GM19438 (cell line): ENCODE measurements around the gene MICAL3.
A peak's percentile ranks its signal among the peaks of the same experiment; 100 is the strongest.
"Not testable (repeated sequence)": the region's sequence is repeated elsewhere in the genome, so short reads cannot be mapped to it uniquely, and the experiment has no call there.

Source experiments
- ATAC-seq: cut with Tn5 transposase; IDR thresholded peaks from one replicate; pipeline ENCODE4 v1.9.1; 2021; ENCODE audit warnings: low read depth; ENCODE audit not compliant: unreplicated experiment

Gene MICAL3

DNA sequence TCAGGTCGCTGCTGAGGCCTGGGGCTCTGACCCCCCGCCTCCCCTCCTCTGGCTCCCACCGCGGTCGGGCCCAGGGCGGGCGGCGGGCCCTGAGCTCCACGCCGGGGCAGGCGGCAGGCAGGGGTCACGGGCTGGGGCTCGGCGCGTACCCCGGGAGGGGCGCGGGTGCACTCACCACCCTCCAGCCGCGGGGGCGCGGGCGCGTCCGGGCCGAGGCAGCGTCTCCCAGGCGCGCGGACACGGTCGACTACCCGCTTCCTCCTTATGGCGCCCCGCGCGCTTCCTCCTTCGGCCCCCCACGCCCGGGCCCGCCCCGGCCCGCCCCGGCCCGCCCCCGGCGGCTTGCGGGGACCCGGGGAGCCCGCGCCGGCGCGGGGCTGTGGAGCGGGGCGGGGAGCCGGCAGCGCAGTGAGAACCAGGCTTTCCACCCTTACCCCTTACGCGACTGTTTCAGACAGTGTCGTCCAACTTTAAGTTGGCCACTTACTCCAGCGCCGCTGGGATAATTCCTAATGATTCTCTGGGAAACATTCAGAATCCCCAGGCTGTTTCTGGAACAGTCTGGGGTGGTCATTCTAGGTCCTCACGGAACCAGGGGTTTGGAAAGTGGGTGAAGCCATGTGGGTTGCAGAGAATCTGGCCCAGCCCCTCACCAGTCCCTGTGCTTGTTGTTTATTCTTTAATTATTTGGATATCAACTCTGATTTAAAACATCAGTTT lies 250.0 kb downstream of the MICAL3 start, which contains the start of gene BID:
TSS of gene BID (minus strand) at position 264 of the 720 bp plus-strand sequence. CDS start 24,353 bp downstream, outside the sequence.
- peak; percentile 27 for ATAC-seq

DNA sequence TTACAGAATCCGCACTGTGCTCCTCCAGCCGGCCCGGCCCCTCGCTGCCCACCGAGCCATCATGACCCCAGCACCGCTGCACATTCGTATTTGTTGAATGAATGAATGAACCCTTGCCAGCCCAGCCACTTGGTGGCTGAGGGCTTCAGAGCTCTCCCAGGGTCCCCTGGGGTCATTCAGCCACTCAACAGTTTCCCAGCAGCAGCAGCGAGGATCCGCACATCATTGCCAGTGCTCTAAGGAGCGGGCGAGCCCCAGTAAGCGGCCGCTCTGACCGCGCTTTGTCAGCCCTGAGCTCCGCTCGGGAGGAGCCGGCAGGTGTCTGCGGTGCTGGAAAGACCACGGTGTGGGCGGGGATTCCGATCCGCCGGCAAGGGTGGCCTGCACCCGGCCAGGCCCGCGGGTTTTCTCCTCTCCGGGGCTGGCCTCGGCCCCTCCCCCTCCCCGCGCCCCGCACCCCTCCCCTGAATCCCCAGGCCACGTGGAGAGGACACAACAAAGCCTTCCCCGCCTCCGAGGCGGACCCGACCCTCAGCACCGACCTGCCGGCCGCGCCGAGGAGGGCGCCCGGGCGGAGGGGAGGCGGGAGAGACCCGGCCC lies 250.7 kb downstream of the MICAL3 start:
- ATAC-seq: peak; percentile 35

- ATAC-seq: no peak
Measured at GRCh38 chr22:17772958-17773605, 251.3 kb downstream of the MICAL3 start.

DNA sequence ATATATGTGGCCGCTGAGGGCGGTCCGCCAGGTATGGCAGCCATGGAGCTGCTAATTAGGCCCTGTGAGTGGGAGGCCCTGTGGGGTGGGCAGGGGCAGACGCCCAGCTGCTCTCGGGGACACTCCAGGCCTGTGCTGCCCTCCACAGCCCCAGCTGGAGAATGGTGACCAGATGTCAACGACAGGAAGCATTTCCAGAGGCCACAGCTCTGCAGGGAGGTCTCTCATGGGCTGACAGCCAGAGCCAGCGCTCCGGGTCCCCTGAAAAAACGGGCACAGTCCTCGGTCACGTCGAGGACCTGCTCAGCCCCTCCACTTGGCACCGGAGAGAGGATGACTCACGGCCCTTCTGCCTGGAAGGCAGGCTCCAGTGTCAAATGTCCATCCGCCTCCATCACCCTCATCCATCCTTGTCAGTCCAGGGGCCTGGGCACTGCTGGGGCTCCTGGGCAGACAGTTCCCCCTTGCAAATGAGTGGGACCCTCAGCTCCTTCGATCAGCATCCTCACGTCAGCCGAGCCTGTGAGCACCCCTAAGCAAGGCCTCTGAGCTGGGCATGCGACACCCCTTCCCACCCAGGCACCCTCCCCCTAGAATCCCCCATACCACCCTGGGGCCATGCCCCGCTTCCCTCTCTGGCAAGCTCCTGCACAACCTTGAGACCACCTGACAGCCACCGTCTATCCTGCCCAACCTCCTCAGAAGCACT lies 252.0 kb downstream of the MICAL3 start:
- no peak for ATAC-seq

DNA sequence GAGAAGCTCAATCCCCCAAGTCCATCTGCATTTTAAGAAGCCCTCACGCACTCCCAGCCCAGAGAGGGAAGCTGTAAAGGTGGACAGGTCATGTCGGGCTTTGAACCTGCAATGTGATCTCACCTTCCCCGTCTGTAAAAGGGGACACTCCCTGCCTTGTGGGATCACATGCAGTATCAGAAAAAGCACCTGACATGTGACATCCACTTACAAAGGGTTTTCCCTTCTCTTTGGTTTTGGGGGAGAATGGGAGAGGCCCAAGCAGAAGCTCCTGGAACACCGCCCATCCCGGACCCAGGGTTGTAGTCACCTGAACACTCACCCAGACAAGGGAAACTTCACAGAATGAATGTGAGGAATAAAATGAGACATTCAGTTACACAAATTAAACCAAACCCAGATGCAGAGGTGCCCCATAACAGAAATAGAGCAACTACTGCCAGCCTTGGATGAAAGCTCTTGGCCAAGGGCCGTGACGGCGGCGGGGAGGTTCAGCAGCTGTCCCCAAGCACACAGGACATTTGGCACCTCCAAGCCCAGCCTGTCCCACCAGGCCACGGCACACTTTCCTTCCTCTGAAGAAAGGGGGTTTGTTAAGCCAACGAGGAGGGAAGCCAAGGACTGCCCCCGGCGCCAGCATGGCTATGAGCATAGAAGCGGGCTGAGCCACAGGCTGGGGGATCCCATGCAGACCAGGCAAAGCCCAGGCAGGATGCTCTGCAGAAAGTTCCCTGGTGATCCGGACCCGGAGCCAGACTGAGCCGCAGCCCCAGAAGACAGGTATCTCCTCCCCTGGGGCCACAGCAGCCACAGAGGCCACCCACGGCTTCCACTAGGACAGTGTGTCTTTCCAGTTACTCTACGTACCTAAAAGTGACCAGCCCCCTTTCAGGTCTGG lies 253.9 kb downstream of the MICAL3 start:
- no peak for ATAC-seq

- no peak for ATAC-seq
Measured at GRCh38 chr22:17769716-17770082, 254.7 kb downstream of the MICAL3 start.

GRCh38 chr22:17769013-17769715 lies 255.2 kb downstream of the MICAL3 start:
- no peak for ATAC-seq

DNA sequence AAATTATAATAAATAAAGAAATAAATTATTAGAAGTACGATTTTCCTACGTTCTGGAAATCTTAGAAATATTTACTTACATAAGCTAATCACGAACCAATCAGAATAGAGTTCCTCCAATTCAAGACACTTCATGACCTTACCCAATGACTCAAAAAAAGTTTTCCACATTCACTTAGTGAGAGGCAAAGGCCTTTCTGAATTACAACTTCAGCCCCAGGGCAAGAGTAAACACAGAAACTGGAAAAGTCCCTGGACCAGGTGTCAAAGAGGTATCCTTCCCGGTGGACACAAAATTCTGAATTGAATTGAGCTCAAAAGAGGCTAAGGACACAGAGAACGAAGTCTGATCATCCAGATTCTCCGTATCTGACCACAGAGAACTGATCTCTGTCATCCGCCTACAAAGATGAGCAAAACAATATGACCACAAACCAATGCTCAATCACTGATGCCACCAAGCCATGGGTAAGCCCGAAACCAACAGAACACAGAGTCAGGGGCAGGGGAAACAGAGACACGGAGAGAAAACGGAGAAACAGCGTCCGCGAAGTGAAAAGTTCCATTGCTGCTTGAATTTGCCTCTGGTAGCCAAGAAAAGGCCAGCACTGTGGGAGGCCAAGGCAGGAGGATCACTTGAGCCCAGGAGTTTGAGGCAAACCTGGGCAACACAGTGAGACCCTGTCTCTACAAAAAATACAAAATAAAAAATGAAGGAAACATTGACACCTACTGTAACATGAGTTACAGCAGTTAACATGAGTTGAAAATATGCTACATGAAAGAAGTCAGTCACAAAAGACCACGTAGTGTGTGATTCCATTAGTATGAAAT lies 256.9 kb downstream of the MICAL3 start:
- ATAC-seq: peak; percentile 62

DNA sequence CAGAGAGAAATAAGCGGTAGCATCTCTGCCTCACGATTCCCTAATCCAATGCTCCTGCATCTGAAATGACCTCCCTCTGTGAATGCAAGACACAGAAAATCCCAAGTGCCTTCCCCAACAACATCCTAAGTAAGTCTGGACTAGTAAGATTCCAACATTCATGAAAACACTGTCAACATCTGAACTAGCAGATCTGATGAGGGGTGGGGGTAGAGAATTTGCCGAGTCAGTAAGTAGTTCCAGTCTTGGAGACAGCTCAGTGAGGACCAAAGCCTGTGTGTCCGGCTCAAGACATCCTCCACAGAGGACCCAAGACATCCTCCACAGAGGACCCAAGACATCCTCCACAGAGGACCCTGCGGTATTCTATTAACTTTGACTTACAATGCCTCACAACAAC lies 259.5 kb downstream of the MICAL3 start:
- not testable (repeated sequence) for ATAC-seq

GRCh38 chr22:17764036-17764435 lies 260.3 kb downstream of the MICAL3 start:
- ATAC-seq: no peak

DNA sequence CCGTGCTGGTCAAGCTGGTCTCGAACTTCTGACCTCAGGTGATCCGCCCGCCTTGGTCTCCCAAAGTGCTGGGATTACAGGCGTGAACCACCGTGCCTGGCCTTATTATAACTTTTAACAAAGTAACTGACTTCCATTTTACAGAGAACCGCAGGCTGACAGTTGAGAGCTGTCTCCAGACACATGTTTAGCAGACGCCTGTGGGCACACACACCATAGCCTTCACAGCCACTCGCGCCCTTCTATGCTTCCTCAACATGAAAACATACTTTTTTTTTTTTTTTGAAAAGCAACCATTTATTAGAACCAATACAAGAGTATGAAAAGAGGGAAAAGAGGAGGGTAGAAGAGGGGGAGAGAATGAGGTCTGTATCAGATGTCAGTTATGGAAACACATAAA lies 260.9 kb downstream of the MICAL3 start:
- not testable (repeated sequence) for ATAC-seq

DNA sequence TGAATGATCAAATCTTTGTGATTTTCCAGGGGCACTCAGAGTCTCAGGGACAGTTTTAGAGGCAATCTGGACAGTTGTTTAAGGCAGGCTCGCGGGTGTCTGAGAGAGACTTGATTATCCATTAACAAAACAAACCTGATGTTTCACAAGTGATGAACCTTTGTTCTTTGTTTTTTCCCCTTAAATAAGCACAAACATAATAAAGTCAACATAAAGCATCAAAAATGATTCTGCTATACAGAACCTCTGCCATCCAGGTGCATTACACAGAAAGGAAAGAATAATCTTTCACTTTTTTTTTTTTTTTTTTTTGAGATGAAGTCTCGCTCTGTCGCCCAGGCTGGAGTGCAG lies 263.2 kb downstream of the MICAL3 start:
- ATAC-seq: no peak

DNA sequence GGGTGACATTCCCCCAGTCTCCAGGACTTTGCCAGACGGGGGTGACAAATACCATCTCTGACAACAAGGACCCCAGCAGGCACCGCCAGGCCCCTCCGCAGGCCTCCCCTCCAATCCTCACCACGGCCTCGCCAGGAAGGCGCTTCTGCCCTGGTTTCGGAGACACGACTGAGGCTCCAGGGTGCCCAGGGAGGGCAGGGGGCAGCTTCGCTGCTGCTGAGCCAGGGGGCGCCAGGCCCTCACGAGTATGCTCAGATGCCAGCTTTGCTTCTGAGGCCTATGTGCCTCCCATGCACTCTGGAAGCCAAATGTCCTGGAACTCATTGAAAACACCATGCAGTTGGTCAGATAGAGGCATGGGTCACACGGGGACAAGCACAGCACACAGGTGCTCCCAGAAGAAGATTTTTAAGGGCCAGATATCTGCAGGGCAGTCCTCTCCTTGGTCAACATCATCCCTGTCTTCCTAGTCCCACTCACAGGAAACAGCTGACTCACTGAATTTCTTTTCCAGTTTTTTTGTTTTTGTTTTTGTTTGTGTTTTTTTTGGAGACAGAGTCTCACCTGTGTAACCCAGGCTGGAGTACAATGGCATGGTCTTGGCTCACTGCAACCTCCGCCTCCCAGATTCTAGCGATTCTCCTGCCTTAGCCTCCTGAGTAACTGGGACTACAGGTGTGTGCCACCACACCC lies 270.0 kb downstream of the MICAL3 start:
- no peak for ATAC-seq

- ATAC-seq: no peak
Measured at GRCh38 chr22:17753401-17753989, 270.9 kb downstream of the MICAL3 start.

- no peak for ATAC-seq
Measured at GRCh38 chr22:17751596-17751995, 272.8 kb downstream of the MICAL3 start.

DNA sequence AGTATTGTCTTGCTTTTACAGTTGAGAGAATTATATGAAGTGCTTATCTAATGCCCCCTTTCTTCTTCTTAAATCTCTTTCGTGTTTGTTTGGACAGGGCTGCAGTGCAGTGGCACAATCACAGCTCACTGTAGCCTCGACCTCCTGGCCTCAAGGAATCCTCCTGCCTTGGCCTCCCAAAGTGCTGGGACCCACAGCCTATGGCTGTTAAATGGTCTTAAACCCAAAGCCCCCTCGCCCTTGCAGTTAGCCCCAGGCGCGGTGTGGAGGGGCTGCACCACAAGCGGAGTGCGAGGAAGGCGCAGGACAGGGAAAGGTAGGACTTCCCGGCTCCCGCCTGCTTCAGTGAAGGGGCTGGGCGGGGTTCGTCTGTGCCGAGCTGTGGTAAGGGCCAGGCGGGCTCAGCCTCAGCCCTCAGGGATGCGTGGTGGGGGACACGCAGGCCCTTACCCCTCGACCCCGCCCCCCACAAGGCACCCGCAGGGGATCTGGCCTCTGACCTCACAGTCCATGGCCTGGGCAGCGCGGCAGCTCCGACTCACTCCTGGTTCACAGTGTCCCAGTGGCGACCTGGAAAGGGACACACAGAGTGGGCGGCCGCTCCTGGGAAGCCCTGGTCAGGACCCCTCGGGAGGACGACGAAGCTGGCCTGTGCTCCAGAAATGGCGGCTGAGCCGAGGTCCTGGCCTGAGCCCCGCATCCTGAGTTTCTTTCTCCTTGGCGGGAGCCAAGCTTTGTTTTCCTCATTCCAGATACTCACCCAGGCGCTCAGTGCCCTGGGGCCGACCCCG lies 274.6 kb downstream of the MICAL3 start:
- ATAC-seq: no peak
